K562 (cell line): ENCODE data around the gene FAM98C. TPM values are rescaled to one million over a fixed set of nuclear protein-coding genes. Genes with fewer than 3 reads are reported as not detected.

Source experiments
- BRF2 ChIP-seq: IDR thresholded peaks from 3 replicates; pipeline ENCODE4 v1.6.1; 2011; ENCODE audit warnings: borderline replicate concordance, mild to moderate bottlenecking; ENCODE audit not compliant: insufficient read length, insufficient read depth
- CHCHD3 ChIP-seq: fragments of 250-450 bp; sonication (Bioruptor Pico); IDR thresholded peaks from 2 replicates; pipeline ENCODE4 v2.1.2; 2022; ENCODE audit warnings: mild to moderate bottlenecking
- CXXC5 ChIP-seq: fragments of 250-450 bp; sonication (Bioruptor Pico); IDR thresholded peaks from 2 replicates; pipeline ENCODE4 v1.8.0; 2022; ENCODE audit warnings: inconsistent platforms, mild to moderate bottlenecking, moderate library complexity
- FIP1L1 ChIP-seq: fragments of 200-400 bp; formaldehyde crosslinking; IDR thresholded peaks from 2 replicates; pipeline ENCODE4 v1.6.1; 2018; ENCODE audit warnings: mild to moderate bottlenecking, low read depth, low read length; ENCODE audit not compliant: poor library complexity, severe bottlenecking
- FOXM1 ChIP-seq, 2 experiments: fragments of 450-650 bp in 1 of 2; sonication (generic) in 1 of 2; formaldehyde crosslinking in 1 of 2; IDR thresholded peaks; 2 replicates each; pipeline versions ENCODE4 v1.6.1 to v1.9.0; 2017 to 2022; ENCODE audit warnings: low read depth in 2 of 2, mild to moderate bottlenecking in 2 of 2, missing genetic modification reagents in 1 of 2, moderate library complexity in 1 of 2
- GATAD2B ChIP-seq: fragments of 450-650 bp; IDR thresholded peaks from 2 replicates; pipeline ENCODE4 v1.6.1; 2017; ENCODE audit warnings: mild to moderate bottlenecking, borderline replicate concordance
- KDM5B ChIP-seq: fragments of 200-600 bp; sonication (generic); IDR thresholded peaks from 2 replicates; pipeline ENCODE4 v1.6.1; 2012; ENCODE audit warnings: low read depth, mild to moderate bottlenecking, moderate library complexity, low read length, control low read depth, inconsistent platforms; ENCODE audit not compliant: insufficient replicate concordance
- NFYB ChIP-seq: IDR thresholded peaks from 2 replicates; pipeline ENCODE4 v1.6.1; 2011; ENCODE audit warnings: mild to moderate bottlenecking, moderate library complexity; ENCODE audit not compliant: insufficient read length; ENCODE audit errors: extremely low read depth
- POLR2G ChIP-seq: fragments of 200-400 bp; formaldehyde crosslinking; IDR thresholded peaks from 2 replicates; pipeline ENCODE4 v1.6.1; 2017; ENCODE audit warnings: low read depth, mild to moderate bottlenecking, antibody characterized with exemption, low read length, moderate library complexity
- TRIM24 ChIP-seq, 2 experiments: fragments of 450-650 bp; IDR thresholded peaks; 2 replicates each; pipeline ENCODE4 v1.6.1; 2016
- ZNF12 ChIP-seq: sonication (generic); formaldehyde crosslinking; IDR thresholded peaks from 2 replicates; pipeline ENCODE4 v1.4.0; 2020; ENCODE audit warnings: mild to moderate bottlenecking, missing genetic modification reagents
- ZNF121 ChIP-seq: sonication (generic); formaldehyde crosslinking; conservative IDR thresholded peaks from 2 replicates; pipeline ENCODE4 v1.8.0; 2022; ENCODE audit warnings: missing genetic modification reagents
- ZNF134 ChIP-seq: fragments of 250-450 bp; sonication (Bioruptor Pico); conservative IDR thresholded peaks from 2 replicates; pipeline ENCODE4 v1.4.0; 2020
- ZNF586 ChIP-seq: fragments of 450-650 bp; formaldehyde crosslinking; conservative IDR thresholded peaks from 2 replicates; pipeline ENCODE4 v1.4.0; 2020; ENCODE audit warnings: mild to moderate bottlenecking, moderate library complexity
- polyA plus RNA-seq, 8 experiments: library from polyadenylated mRNA; depleted of rRNA in 4 of 8; stranded (reverse) in 5 of 8; unstranded in 3 of 8; fragments of >200 nt; fragmentation: Nextera tagmentation in 2 of 8; fragmentation: Illumina TruSeq in 1 of 8; extraction: Ambion mirVana in 2 of 8; extraction: Trizol in 1 of 8; gene quantifications; 2 replicates each; pipeline versions ENCODE4 v1.2.1 to v1.2.3, GENCODE V29; 2011 to 2014; ENCODE audit warnings: inconsistent platforms in 1 of 8, missing spikeins in 1 of 8
- total RNA-seq, 7 experiments: library from RNA; depleted of rRNA in 6 of 7; stranded (reverse); fragments of >200 nt in 6 of 7; fragmentation: Illumina TruSeq in 2 of 7; extraction: Trizol in 2 of 7; gene quantifications; 2 replicates each; pipeline versions ENCODE4 v1.2.1 to v1.2.3, GENCODE V29; 2011 to 2021; ENCODE audit warnings: low replicate concordance in 1 of 7
- TF ChIP-seq, protein P1 (sequence below): sonication (generic); formaldehyde crosslinking; IDR thresholded peaks from 2 replicates; pipeline ENCODE4 v1.8.0; 2022; ENCODE audit warnings: mild to moderate bottlenecking, missing genetic modification reagents
- TF ChIP-seq, protein P2 (sequence below): IDR thresholded peaks from 2 replicates; pipeline ENCODE4 v1.6.1; 2011; ENCODE audit not compliant: insufficient read length; ENCODE audit errors: extremely low read depth
- TF ChIP-seq, protein P3 (sequence below): fragments of 200-800 bp; sonication (Bioruptor generic); IDR thresholded peaks from 2 replicates; pipeline ENCODE4 v1.6.1; 2016; ENCODE audit warnings: missing genetic modification characterization, missing compliant biosample characterization

FAM98C gene
- total and polyA plus RNA-seq, 9 of the 15 experiments (the other 6 are each of a cell fraction or from before 2014, with no cell fraction given): 1.7 to 43.8 (median 13.7) TPM

DNA sequence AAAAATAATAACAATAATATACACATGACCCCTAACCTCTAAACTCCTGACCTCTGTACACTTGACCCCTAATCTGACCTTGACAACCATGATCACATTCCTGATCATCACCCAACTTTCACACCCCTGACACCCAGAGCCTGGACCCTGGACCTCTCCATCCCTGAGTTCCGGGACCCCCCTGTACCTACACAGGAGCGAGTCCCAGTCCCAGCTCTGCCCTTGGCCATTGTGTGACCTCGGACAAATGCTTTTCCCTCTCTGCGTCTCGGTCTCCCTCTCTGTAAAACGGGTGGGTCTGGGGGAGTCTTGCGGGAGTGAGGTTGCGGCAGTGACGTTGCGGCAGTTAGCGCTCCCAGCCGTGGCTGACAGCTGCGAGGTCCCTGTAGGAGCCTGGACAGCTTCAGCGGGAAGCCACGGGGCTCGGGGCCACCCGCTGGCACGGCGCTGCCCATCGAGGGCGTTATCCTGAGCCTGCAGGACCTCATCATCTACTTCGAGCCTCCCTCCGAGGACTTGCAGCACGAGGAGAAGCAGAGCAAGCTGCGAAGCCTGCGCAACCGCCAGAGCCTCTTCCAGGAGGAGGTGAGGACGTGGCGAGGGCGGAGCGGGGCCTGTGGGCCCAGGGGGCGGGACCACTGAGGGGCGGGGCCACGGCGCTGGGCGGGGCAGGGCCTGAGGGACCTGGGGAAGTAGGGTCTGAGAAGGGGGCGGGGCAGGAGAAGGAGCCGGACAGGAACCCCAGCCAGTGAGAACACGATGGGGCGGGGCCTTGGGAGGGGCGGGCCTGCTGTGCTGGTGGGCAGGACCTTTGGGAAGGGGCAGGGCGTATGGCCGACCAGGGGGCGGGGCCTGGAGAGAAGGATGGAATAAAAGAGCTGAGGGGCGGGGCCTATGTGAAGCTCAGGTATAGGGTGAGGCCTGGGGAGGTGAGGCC is 49.8 kb downstream of the FAM98C start (continued):
- TF ChIP-seq, protein P1, sequence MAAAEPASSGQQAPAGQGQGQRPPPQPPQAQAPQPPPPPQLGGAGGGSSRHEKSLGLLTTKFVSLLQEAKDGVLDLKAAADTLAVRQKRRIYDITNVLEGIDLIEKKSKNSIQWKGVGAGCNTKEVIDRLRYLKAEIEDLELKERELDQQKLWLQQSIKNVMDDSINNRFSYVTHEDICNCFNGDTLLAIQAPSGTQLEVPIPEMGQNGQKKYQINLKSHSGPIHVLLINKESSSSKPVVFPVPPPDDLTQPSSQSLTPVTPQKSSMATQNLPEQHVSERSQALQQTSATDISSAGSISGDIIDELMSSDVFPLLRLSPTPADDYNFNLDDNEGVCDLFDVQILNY (CRISPR knock-in tag): no peak
- TF ChIP-seq BRF2 (no peak), POLR2G (peak; percentile 85), TRIM24 (IDR thresholded peaks at IDR 0.05) (peak; percentile 38 to 48; a peak in 1 of 4 replicates), CXXC5 (CRISPR knock-in tag) (peak; percentile 78), ZNF121 (CRISPR knock-in tag) (no peak), KDM5B (peak; percentile 79), GATAD2B (no peak), FOXM1 (IDR thresholded peaks at IDR 0.05; ENCODE audit: low read depth) (no peak), FOXM1 (CRISPR knock-in tag; IDR thresholded peaks at IDR 0.05; ENCODE audit: low read depth) (0 out of 2 replicates have a peak, but pooled peaks have one; percentile 57), NFYB (peak; percentile 31), FIP1L1 (no peak), ZNF134 (CRISPR knock-in tag) (no peak), CHCHD3 (CRISPR knock-in tag) (no peak), ZNF12 (CRISPR knock-in tag) (peak; percentile 66; the same call in 1 of the 2 replicates), ZNF586 (CRISPR knock-in tag) (no peak)
- TF ChIP-seq, protein P2, sequence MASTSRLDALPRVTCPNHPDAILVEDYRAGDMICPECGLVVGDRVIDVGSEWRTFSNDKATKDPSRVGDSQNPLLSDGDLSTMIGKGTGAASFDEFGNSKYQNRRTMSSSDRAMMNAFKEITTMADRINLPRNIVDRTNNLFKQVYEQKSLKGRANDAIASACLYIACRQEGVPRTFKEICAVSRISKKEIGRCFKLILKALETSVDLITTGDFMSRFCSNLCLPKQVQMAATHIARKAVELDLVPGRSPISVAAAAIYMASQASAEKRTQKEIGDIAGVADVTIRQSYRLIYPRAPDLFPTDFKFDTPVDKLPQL: no peak
- TF ChIP-seq, protein P3, sequence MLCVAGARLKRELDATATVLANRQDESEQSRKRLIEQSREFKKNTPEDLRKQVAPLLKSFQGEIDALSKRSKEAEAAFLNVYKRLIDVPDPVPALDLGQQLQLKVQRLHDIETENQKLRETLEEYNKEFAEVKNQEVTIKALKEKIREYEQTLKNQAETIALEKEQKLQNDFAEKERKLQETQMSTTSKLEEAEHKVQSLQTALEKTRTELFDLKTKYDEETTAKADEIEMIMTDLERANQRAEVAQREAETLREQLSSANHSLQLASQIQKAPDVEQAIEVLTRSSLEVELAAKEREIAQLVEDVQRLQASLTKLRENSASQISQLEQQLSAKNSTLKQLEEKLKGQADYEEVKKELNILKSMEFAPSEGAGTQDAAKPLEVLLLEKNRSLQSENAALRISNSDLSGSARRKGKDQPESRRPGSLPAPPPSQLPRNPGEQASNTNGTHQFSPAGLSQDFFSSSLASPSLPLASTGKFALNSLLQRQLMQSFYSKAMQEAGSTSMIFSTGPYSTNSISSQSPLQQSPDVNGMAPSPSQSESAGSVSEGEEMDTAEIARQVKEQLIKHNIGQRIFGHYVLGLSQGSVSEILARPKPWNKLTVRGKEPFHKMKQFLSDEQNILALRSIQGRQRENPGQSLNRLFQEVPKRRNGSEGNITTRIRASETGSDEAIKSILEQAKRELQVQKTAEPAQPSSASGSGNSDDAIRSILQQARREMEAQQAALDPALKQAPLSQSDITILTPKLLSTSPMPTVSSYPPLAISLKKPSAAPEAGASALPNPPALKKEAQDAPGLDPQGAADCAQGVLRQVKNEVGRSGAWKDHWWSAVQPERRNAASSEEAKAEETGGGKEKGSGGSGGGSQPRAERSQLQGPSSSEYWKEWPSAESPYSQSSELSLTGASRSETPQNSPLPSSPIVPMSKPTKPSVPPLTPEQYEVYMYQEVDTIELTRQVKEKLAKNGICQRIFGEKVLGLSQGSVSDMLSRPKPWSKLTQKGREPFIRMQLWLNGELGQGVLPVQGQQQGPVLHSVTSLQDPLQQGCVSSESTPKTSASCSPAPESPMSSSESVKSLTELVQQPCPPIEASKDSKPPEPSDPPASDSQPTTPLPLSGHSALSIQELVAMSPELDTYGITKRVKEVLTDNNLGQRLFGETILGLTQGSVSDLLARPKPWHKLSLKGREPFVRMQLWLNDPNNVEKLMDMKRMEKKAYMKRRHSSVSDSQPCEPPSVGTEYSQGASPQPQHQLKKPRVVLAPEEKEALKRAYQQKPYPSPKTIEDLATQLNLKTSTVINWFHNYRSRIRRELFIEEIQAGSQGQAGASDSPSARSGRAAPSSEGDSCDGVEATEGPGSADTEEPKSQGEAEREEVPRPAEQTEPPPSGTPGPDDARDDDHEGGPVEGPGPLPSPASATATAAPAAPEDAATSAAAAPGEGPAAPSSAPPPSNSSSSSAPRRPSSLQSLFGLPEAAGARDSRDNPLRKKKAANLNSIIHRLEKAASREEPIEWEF (CRISPR knock-in tag): no peak
